DND-41 (cell line): Measurements from ENCODE around the gene HCAR3.
"Not testable (repeated sequence)": the region's sequence is repeated elsewhere in the genome, so short reads cannot be mapped to it uniquely, and the experiment has no call there.

Experiments used
- EZH2 ChIP-seq: IDR thresholded peaks from 3 replicates; pipeline ENCODE4 v1.6.1; 2012; ENCODE audit warnings: borderline replicate concordance, low read depth, mild to moderate bottlenecking, moderate library complexity, low read length, inconsistent platforms; ENCODE audit not compliant: severe bottlenecking
- TF ChIP-seq, protein P1 (sequence below): IDR thresholded peaks from 2 replicates; pipeline ENCODE4 v1.5.1; 2012; ENCODE audit warnings: borderline replicate concordance, low read length, moderate library complexity, mild to moderate bottlenecking; ENCODE audit not compliant: poor library complexity, severe bottlenecking; ENCODE audit errors: extremely low read depth

DNA sequence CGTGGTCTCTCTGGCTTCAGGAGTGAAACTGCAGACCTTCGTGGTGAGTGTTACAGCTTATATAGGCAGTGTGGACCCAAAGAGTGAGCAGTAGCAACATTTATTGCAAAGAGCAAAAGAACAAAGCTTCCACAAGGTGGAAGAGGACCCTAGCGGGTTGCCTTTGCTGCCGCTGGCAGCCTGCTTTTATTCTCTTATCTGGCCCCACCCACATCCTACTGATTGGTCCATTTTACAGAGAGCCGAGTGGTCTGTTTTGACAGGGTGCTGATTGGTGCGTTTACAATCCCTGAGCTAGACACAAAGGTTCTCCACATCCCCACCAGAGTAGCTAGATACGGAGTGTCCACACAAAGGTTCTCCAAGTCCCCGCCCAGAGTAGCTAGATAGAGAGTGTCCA, 40.6 kb downstream of the HCAR3 start:
- not testable (repeated sequence) for TF ChIP-seq EZH2
- TF ChIP-seq, protein P1, sequence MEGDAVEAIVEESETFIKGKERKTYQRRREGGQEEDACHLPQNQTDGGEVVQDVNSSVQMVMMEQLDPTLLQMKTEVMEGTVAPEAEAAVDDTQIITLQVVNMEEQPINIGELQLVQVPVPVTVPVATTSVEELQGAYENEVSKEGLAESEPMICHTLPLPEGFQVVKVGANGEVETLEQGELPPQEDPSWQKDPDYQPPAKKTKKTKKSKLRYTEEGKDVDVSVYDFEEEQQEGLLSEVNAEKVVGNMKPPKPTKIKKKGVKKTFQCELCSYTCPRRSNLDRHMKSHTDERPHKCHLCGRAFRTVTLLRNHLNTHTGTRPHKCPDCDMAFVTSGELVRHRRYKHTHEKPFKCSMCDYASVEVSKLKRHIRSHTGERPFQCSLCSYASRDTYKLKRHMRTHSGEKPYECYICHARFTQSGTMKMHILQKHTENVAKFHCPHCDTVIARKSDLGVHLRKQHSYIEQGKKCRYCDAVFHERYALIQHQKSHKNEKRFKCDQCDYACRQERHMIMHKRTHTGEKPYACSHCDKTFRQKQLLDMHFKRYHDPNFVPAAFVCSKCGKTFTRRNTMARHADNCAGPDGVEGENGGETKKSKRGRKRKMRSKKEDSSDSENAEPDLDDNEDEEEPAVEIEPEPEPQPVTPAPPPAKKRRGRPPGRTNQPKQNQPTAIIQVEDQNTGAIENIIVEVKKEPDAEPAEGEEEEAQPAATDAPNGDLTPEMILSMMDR: not testable (repeated sequence)
